ENCODE results near the gene WDR26.

WDR26 gene

GRCh38 chr1:224425279-224425884, 9.2 kb downstream of the WDR26 start:
- POLR2A ChIA-PET, result interaction anchor here (0.6 to 0.9 kb wide), 2 partner anchors 8 to 1750 kb away, joined by 3 read pairs; no protein-coding TSS in a partner anchor
- no peak for DNase-seq (ENCODE audit: extremely low spot score)
- TF ChIP-seq CTCF (IDR thresholded peaks at IDR 0.05; ENCODE audit: control extremely low read depth, extremely low read depth, low read depth, missing control alignments), result no peak
- CTCF ChIA-PET, result interaction anchor here (1.0 to 2.1 kb wide), 3 partner anchors 8 to 308 kb away, joined by 3 to 5 read pairs (median 3); no protein-coding TSS in a partner anchor

DNA sequence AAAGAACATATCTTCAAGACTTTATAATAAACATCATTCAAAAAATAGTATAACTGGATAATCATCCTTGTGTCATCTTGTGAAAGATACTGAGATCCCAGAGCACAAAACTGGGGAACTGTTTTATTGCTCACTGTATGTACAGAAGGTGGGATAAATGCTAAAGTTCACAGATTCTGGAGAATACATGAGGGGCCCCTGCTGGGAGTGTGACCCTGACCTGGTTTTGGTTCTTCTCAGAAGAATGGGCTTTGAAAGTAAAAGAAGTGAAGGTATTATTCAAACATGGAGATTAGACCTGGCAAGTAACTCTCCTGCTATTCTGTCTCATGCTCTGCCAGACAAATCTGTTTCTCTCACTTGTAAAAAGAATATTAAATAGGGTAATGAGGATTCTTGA, 14.5 kb downstream of the WDR26 start:
- POLR2A ChIA-PET, result no interaction called here
- no peak for TF ChIP-seq CTCF (IDR thresholded peaks at IDR 0.05; ENCODE audit: control extremely low read depth, extremely low read depth, low read depth, missing control alignments)
- CTCF ChIA-PET, result no interaction called here
- DNase-seq (ENCODE audit: extremely low spot score), result no peak

GRCh38 chr1:224411766-224412165, 22.8 kb downstream of the WDR26 start:
- TF ChIP-seq CTCF (IDR thresholded peaks at IDR 0.05; ENCODE audit: control extremely low read depth, extremely low read depth, low read depth, missing control alignments), result no peak
- DNase-seq (ENCODE audit: extremely low spot score), result no peak
- ChIA-PET CTCF (interaction anchor here (1.3 kb wide), 1 partner anchor 10 kb away, joined by 4 read pairs; no protein-coding TSS in a partner anchor), POLR2A (interaction anchor here (0.5 kb wide), 1 partner anchor 106 kb away, joined by 3 read pairs; no protein-coding TSS in a partner anchor)

DNA sequence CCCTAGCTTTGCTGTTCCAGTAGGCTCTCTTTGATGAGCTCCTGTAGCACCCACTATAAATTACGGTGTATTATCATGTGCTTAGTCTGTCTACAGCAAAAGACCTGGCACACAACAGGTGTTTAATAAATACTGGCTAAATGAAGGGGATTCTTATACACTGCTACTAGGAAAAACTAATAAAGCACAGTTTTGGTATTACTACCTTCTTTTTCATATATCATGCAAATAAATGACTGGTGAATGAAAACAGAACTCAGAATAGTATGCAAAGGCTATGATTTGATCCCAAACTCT, 26.4 kb downstream of the WDR26 start:
- TF ChIP-seq CTCF (IDR thresholded peaks at IDR 0.05; ENCODE audit: control extremely low read depth, extremely low read depth, low read depth, missing control alignments), result no peak
- ChIA-PET CTCF (interaction anchor here (0.9 to 1.1 kb wide), 2 partner anchors 19 to 292 kb away, joined by 3 read pairs; no protein-coding TSS in a partner anchor), POLR2A (no interaction called here)
- no peak for DNase-seq (ENCODE audit: extremely low spot score)

DNA sequence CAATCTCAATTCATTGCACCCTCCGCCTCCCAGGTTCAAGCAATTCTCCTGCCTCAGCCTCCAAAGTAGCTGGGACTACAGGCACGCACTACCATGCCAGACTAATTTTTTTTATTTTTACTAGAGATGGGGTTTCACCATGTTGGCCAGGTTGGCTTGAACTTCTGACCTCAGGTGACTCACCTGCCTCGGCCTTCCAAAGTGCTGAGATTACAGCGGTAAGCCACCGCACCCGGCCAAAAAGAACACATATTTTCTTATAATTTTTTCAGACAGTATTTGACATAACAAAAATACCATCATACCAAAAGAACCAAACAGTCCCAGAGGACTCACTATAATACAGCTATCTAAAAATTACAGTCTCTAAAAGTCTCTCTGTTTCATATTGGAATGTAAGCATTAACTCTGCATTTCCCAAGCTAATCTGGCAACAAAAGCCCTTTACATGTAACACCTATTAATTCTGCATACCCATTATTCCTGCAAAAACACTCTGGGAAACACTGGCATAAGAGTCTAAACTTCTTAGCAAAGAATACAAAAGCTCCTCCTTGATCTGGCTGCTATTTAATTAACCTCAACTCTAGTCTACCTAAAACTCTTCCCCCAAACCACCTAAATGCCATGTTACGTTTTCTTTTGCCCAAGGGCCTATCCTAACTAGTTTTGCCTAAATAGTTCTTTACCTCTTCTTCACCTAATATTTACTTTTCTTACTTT, 26.9 kb downstream of the WDR26 start:
- ChIA-PET POLR2A (no interaction called here), CTCF (interaction anchor here (0.9 to 1.1 kb wide), 2 partner anchors 19 to 292 kb away, joined by 3 read pairs; no protein-coding TSS in a partner anchor)

GRCh38 chr1:224406216-224406615, 28.4 kb downstream of the WDR26 start:
- no peak for DNase-seq (ENCODE audit: extremely low spot score)
- TF ChIP-seq CTCF (IDR thresholded peaks at IDR 0.05; ENCODE audit: control extremely low read depth, extremely low read depth, low read depth, missing control alignments), result no peak
- ChIA-PET CTCF (interaction anchor here (3.1 kb wide), 1 partner anchor 12 kb away, joined by 9 read pairs; no protein-coding TSS in a partner anchor), POLR2A (interaction anchor here (0.9 kb wide), 1 partner anchor 16 kb away, joined by 4 read pairs; no protein-coding TSS in a partner anchor)

More for the DNA sequence above, 26.9 kb downstream of the WDR26 start:
- no peak for DNase-seq (ENCODE audit: extremely low spot score)
- no peak for TF ChIP-seq CTCF (IDR thresholded peaks at IDR 0.05; ENCODE audit: control extremely low read depth, extremely low read depth, low read depth, missing control alignments)

Measured in GM10248 (cell line).